Effector CD4-positive, alpha-beta T cell (primary cell): Measurements from ENCODE around the gene SEZ6L.

Source experiments
- DNase-seq: peaks from one replicate; pipeline ENCODE4 v3.0.0-alpha.2; 2020

Gene SEZ6L

DNA sequence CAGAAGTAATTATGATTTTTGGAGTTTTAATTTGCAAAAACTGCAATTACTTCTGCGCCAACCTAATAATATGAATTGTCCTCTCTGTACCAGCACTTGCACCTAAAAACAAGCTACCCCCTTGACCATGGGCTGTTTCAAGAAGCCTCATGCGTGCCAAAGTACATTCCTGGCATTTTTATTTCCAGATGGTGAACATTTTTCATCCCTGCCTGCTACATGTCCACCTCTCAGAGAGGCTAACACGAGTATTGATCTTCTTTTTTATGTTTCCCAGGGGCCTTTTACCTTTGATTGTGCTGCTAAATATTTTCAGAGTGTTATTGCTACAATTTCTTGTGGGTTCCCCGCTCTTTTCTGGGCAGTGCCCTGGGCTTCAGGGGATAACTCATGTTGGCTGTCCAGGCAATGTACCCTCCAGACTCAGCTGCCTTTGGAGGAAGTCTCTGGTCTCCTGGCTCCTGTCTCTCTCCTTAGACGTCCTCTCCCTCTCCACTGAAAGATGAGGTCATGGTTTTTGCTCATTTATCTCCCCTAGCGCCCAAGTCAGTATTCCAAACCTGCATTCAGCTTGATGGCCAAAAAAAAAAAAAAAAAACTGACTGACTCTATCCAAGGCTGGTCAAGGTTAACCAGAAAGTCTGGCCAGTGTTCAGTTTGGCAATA lies 173.6 kb downstream of the SEZ6L start:
- DNase-seq: no peak

DNA sequence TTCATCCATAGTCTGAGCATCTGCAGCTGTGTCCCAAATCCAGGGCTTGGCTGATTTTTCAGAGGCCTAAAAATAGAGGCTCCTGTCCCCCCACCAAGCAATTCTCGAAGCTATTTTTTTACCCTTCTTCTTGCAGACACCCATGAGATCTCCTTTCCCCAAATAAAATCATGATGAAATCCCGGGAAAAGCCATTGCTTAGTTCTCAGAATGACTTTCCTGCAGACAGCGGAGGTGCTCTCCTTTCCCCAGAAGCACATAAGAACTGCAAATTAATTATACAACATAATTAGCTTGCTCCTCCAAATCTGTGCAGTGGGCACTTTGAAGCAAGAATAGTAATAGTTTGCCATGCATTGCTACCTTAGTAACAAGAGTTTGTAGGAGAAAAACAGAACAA lies 176.2 kb downstream of the SEZ6L start:
- DNase-seq: no peak

DNA sequence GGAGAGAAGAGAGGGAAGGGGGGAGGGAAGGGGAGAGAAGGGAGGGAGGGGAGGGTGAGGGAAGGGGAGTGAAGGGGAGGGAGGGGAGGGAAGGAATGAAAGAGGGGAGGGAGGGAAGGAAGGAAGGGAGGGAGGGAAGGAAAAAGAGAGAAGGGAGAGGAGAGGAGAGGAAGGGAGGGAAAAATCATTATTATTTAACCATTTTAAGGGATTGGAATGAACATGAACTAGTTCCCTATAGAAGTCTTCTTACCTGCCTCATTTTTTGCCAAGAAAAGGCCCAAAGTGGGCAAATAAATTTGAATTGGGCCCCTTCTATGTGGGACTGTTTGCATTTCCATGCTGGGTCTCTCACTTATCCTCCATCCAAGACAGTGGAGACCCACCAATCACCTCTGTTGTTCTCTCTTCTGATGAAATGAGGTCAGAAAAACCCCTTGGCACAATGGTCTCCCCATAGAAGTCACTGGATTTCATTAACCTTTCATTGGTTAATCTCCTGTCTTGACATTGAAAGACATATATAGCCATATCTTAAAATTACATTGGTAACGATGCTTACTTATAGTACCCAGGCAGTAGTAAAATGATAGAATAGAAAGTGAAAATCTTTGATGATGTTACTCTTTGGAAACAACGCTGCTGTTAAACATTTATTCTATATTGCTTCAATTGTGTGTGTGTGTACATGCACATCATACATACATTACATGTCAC lies 179.7 kb downstream of the SEZ6L start:
- DNase-seq: no peak

DNA sequence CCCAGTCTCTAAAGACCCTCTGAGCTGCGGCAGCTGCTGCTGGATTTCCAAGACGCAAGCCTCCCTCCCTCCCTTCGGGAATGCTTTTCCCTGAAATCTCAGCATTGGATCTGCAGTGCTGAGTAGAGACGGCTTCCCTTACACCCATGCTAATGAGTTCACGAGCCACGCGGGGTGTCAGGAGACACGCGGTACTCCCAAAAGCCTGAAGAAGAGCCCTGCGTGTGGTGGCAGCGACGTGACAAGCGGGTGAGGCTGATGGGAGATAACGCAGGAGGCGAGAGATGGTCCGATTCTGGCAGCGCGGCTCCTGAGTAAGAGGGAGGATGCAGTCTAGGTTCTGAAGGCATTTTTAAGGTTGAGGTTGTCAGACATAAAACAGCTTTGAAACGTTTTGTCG lies 185.4 kb downstream of the SEZ6L start:
- no peak for DNase-seq

DNA sequence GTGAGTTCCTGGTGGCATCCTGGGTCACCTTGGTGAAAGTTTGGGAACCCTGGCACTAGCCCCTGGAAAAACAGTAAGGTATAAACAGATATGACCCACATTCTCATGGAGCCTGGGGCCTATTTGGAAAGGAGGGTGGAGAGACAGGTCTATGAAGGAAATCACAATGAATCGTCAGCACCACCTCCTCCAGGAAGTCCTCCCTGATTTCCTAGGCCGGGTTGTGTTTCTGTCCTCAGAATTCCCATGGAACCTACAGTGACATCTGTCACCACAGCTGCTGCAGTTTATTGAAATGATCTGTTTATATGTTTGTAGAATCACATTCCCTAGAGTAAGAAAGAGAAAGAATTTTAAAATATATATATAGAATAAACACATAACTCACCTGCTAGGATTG lies 188.0 kb downstream of the SEZ6L start:
- DNase-seq: no peak

DNA sequence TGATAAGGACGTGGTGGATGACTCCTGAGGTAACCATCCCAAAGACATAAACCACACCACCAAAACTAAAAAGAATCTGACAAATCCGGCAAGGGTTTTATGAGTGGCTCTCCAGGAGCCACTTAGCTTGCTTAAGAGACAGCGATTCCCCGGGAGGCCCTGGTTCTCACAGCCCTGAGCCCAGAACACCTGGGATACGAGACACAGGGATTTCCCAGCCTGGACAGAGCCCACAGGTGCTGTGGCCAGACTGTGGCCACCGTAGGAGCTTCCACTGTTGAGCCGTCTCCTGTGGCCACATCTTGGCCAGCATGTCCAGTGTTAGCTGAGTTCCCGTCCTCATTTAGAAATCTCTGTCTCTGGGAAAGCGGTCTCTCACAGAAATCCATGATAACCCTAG lies 188.6 kb downstream of the SEZ6L start:
- DNase-seq: no peak

DNA sequence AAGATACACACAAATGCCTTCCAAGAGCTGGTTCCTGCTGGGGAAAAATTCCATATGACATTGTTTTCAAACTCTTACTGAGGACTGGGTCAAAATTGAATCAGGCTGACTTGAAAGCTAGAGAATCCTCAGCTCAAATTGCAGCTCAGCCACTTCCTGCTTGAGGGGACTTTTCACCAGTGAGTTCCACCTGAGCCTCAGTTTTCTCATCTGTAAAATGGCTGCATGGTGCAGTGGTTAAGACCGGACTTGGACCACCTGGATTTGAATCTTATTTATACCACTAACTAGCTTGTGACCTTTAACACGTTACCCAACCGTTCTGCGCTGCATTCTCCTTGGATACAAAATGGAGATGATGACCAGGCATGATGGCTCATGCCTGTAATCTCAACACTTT lies 189.9 kb downstream of the SEZ6L start:
- no peak for DNase-seq

DNA sequence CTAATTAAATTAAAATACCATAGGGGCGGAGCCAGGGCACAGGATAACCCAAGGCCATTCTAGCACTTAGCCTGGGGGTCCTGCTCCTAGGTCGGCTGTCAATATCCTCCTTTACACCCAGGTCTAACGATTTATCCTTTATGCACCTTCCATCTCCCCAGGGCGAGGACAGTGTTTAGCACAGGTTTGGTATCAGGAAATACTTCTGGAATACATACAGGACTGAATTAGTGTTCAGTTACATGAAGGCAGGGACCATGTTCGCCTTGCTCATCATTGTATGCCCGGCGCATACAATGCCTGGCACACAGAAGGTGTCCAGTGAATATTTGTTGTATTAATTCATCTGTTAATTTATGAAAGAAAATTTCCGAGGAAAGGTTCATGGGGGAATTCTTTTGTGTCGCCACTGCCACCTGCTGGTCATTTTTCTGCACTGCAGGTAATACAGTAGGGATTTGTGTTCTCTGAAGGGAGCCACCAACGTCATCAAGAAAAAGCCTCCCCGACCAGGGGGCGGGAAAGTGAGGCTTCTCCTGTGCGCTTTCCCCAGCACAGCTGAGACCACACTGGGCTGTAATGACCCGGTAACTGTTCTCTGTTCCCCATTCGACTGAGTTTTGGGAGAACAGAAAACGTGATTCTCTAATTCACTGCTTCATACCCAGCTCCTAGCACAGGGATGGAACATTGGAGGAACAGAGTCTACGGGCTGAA lies 191.1 kb downstream of the SEZ6L start:
- peak; percentile 50 for DNase-seq

DNA sequence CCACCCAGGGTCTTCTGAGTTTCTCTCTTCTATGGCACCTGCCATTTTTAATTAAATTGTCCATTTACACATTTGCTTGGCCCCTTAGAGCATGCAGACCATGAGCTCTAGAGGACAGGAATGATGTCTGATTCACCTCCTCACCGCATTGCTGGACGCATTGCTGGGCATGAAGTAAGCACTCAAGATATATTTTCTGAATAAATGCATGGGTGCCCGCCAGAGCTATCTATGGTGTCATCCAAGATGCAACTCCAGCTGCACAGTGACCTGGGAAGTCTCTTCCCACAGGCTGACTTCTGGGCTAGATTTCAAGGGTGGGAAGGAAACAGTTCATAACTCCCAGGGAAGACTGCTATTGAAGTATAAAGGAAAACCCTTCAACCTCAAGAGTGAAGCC lies 193.2 kb downstream of the SEZ6L start:
- no peak for DNase-seq

DNA sequence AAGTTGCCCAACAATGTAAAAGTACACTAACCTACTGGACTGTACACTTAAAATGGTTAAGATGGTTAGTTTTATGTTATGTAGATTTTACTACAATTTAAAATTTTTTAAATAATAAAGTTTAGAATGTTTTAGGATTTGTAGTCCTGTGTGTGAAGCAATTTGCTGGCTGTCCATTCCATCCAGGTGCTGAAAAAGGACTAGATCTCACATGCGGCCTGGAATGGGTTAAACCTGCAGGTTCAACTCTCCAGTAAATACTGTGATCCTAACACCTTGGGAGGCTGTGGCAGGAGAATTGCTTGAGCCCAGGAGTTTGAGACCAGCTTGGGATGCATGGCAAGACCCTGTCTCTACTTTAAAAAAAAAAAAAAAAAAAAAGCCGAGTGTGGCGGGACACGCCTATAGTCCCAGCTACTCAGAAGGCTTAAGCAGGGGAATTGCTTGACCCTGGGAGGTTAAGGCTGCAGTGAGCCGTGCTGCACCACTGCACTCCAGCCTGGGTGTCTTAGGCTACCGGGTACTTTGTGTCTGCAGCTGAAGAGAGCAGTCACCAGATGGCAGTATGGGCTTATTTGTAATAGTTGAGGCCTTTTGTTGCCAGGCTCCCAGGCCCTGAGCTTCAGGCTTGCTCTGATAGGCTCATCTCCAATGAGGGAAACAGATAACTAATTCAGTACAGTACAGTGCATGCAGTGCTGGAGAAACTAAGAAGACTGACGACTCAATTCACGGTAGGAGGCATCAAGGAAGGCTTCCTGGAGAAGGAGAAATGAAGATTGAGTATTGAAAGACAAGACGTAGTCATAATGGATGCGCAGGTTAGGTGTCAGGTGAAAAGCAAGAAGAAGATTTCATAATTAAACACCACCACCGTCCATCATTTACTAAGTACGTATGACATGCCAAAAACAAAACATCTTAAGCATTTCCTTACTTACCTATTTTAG lies 195.1 kb downstream of the SEZ6L start:
- peak; percentile 39 for DNase-seq

DNA sequence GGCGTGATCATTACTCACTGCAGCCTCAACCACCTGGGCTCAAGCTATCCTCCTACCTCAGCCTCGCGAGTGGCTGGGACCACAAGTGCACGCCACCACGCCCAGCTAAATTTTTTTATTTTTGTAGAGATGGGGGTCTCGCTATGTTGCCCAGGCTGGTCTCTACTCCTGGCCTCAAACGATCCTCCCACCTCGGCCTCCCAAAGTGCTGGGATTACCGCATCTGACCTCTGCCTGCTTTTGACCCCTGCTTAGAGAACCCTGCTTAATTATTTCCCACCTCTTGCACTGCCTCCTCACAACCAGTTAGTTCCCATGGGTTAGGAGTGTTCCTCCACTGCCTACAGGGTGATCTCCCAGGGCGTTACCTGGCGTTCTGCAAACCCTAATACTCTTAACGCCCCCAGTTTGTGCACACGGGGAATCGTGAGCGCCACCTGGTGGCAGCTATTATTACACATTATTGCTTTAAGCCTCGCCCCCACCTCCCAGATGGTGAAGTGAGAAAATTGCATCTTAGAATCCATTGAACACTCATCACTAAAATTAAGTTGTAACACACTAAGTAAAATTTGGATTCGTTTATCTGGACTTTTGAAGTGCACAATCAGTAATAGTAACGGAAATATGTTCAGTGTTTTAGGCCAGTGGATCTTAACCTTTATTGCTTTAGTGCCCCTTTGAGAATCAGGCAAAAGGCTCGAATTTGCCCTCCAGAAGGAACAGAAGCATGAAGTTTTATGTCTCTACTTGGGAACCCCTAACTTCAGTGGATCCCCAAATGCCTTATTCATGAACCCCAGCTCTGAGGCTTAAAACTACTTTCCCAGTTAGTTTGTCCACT lies 198.4 kb downstream of the SEZ6L start:
- peak; percentile 48 for DNase-seq

DNA sequence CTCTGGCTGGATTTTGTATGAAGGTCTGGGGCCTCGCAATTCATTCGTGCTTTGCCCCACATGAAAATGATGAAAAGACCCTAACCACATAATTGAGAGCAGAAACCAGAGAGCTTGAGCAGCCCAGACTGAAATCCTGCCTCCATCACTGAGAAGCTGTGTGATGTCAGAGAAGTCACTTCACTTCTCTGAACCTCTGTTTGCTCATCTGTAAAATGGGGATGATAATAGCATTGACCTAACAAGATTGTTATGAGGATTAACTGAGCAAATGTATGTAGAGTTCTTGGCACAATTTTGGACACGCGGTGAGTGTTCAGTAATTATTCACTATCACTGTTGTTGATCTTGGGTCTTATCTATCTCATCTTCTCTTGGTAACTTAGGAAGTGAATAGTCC lies 203.6 kb downstream of the SEZ6L start:
- no peak for DNase-seq

DNA sequence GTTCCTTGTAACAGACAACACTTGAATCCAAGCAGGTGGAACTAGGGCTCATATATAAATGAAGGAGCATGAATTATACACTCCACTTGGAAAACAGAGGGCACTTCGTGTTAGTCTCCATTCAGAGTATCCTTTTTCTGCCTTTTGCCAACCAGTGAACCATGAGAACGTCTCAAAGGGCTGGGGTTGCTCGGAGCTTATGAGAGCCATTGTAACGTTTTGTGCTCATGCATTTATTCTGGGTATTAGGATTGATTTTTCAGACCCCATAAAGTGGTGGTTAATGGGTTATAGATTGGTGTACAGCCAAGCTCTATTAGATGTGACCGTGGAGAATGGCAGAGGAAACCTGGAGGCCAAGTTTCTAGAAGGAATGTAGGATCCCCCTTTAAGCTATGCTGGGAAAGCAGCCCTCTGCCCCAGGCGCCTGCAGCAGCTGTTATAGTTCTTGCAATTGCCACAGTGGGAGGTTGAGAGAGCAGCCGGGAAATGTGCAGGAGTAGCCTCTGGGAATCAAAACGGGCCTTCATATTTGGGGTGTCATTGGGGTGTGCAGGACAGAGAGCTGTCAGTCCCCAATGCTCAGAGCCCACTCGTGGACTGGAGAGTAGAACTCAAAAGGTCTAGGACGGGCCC lies 205.2 kb downstream of the SEZ6L start:
- DNase-seq: no peak

DNA sequence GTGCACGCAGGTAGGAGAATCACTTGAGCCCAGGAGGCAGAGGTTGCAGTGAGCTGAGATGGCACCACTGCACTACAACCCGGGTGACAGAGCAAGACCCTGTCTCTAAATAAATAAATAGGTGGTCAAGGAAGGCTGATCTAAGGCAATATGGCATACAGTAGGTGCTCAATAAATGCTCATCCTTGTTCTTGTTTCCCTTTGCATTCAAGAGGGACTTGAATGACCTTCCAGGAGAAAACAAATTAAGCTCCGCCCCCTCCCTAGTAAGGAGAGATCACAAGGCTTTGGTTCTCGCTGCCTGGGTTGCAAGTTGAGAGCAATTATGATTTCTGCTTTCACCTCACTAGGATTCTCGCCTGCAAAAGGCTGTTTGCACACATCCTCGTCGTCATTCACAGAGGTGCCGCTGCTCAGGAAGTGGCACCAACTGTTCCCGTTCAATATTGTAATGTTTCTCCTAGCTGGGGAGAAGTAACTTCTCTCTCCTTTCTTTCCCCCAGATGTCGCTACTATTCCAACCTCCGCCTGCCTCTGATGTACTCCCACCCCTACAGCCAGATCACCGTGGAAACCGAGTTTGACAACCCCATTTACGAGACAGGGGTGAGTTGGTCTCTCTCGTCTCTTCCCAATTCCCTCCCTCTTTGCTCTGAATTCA lies 208.0 kb downstream of the SEZ6L start:
- DNase-seq: no peak

DNA sequence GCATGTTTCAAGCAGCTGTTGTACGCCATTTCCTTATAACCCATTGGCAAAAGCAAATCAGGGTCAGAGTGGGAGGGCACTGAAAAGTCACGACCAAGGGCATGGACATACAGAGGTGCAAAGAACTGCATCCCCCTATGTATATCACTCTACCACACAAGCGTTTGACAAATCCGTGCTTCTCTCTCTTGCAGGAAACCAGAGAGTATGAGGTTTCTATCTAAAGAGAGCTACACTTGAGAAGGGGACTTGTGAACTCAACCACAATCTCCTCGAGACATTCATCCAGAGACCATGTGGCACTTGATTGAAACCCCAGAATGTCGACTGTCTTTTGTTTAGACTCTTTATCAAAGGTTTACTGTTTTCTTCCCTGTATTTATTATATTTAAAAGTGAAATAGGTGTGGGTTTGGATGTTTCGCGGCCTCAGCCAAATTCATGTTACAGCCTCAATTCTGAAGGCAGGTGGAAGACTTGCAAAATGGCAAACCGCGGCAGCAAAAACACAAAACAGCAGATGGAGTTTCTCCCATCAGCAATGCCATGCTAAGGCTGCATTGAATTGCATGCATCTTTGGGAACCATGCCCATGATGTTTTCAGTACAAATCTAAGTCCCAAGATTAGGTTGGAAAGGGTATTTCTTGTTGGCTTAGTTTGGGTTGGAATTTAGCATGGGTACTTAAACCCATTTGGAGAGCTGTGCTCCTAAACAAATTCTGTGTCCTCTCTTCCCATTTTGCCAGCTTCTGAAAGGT lies 211.0 kb downstream of the SEZ6L start:
- no peak for DNase-seq

DNA sequence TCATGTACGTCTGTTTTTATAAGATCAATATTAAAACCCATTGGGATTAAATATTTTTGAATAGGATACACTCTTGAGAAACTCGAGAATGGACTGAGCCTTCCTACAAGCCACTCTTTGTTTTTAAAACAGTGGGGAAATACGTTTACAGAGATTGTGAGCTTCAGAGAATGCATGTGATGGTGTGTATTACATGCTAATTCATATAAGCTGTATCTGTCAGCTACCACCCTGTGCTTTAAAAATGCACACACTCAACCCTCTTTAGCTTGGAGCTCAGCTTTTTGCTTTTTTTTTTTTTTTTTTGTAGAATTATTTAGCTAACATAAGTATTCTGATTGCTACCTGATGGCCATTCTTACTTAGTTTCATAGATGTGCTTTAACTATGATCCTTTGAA lies 213.5 kb downstream of the SEZ6L start:
- DNase-seq: no peak

DNA sequence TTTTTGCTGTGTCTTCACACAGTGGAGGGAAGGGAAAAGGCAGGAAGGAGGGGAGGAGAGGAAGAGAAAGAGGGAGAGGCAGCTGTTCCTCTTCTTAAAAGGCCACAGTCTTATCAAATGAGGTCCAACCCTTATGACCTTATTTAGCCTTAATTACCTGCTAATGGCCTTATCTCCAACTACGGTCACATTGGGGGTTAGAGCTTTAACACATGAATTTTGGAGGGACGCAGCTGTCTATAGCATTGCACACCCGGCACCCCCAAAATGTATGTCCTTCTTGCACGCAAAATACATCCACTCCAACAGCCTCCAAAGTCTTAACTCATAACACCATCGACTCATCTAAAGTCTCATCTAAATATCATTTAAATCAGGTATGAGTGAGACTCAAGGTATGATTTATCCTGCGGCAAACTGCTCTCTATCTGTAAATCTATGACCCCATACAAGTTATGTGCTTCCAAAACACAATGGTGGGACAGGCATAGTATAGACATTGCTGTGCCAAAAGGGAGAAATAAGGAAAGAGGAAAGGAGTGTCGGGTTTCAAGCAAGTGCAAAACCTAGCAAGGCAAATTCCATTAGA lies 214.8 kb downstream of the SEZ6L start:
- DNase-seq: no peak

DNA sequence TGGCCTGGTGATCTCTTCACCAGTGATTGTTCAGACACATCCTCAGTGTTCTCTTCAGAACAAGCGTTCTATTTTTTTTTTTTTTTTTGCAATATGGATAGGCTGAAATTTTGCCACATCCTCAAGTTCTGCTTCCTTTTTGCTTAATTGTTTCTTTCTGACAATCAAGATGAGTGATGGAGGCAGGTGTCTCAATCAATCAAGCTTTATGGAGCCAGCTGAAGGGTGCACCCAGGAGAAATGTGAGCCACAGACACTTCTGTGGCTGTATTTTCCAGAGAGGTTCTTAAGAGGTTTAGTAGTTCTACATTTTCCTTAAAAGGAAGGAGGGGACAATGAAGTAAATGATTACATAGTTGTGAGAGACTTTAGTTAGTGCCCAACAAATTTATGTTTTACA lies 215.9 kb downstream of the SEZ6L start:
- no peak for DNase-seq

DNA sequence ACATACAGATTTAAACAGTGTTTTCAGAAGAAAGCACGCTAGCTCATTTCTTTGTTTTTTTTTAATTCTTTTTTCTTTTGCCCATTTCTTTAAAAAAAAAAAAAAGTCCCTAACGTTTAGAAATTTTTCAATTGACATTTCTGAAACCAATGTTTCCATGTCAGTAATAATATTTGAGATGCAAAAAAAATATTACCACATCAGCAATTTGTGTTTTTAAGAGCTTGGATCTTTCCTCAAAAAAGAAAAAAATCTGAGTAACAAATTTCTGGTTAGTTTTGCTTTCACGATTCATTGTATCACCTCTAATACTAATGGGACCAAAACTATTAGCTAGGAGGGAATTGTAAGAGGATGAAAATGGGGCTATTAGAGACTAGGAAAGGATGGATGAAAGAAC lies 219.9 kb downstream of the SEZ6L start:
- no peak for DNase-seq

DNA sequence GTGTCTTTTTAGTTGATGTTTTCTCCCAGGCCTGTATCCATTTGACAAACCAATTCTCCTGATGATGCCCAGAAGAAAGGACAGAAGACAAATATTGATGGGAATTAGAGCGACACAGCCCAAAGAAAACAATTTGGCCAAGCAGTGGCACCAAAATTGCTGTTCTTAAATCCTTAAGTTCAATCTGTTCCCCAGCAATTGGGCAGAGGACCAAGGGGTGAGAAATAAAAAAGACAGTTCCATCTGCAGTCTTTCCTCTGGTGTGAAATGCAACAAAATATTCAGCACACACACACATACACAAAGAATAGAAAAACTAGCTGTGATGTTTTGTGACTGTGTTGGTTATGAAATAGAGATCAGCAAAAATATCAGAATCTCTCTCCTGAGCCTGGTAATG lies 221.8 kb downstream of the SEZ6L start:
- DNase-seq: no peak
